Measurements from ENCODE around the gene ATXN7.

ATXN7 gene

DNA sequence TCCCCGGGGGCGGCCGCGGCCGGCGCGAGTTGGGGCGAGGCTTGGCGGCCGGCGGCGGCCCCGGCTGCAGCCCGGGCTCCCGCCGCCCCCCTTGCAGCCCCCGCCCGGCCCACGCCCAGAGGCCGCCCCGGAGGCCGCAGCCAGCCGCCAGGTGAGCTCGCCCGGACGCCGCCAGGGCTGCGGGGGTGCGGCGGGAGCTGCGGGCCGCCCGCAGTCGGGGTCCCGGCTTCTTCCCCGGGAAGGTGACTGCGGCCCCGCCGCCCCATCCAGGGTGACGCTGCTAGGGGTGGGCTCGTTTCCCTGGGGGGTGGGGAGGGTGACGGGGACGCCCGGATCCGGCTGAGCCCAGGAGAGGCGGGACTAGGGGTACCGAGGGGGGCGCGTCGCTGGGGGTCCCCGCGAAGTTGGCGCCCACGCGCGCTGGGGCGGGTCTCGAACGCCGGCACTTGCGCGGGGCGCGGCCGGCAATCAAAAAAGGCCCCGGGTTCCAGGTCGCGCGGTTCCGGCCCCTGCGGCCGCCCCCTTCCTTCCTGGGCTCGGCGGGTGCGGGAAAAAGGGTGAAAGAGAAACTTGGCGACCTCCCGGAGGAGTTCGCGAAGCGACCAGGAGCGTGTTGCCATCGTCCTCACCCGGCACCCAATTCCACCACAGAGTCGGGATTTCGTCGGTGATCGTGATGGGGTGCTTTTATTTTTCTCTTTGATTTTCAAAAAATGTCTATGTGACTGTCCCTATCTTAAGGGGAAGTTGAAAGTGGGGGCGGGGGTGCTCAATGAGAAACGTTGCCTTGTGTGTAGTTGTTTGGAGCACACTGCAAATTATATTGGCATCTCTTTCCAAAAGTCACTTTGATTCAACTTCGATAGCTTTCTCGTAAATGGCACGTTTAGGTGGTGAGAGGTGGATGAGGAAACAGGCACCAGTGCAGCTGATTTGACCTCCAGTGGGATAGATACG lies 619 bp downstream of the ATXN7 start:
- DNase-seq (ENCODE audit: low read depth), result peak; percentile 26

GRCh38 chr3:63864965-63865327 lies 1.3 kb downstream of the ATXN7 start:
- no peak for DNase-seq (ENCODE audit: low read depth)

DNA sequence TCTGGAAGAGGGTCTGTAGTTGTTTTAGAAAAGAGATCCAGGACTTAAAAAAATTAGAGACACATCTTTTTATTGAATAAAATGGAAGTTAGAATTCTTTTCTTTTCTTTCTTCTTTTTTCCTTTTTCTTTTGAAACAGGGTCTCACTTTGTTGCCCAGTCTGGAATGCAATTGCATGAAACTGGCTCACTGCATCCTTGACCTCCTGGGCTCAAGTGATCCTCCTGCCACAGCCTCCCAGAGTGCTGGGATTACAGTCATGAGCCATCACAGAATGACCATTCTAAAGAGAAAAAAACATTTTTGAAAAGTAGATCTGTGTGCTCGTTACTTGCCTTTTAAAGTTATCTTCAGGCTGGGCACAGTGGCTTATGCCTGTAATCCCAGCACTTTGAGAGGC lies 3.6 kb downstream of the ATXN7 start:
- no peak for DNase-seq (ENCODE audit: low read depth)

DNA sequence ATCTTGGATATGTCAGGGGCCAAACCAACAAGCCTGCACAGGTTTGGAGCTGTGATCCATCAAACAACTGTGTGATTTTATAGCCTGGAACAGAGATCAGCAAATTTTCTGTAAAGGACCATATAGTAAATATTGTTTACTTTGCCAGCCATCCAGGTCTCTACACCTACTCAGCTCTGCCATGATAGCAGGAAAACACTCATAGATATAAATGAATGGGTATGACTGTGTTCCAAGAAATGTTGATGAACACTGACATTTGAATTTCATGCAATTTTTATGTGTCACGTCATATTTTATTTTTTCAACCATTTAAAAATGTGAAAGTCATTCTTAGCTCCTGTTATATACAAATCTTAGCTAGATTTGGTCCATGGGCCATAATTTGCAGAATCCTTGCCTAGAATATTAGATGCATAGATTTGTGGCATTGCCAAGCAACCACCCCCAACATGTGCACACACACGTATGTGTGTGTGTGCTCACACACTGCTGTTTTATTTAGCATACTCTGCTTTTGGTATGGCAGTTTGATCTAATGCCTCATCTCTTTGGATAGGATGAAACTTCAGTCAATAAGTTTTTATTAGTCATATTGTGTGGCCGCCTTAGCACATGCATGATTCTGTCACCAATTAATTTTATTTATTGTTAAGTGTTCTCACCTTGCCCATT lies 6.4 kb downstream of the ATXN7 start:
- DNase-seq (ENCODE audit: low read depth), result no peak

GRCh38 chr3:63870615-63871005 lies 6.9 kb downstream of the ATXN7 start:
- DNase-seq (ENCODE audit: low read depth), result no peak

GRCh38 chr3:63872135-63872924 lies 8.7 kb downstream of the ATXN7 start:
- no peak for DNase-seq (ENCODE audit: low read depth)

GRCh38 chr3:63874769-63875168 lies 11.1 kb downstream of the ATXN7 start:
- DNase-seq (ENCODE audit: low read depth), result no peak

DNA sequence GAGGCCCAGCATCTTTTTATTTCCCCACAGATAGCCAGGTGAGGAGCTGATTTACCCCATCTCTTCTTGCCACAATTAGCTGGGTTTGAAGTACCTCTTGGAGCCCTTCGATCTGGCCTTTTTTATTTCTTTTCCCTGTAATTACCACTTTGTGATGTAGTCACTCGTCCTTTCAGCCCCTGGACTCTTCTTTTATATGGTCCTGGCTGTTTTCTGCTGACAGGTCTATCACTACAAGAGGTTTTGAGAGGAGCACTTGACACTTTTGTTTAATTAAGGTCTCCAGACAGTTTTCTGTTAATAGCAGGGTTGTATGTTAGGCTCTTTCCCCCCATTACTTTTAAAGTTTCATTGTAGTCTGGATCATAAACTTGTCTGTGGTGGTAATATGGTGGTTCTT lies 11.8 kb downstream of the ATXN7 start:
- DNase-seq (ENCODE audit: low read depth), result no peak

- DNase-seq (ENCODE audit: low read depth), result no peak
These were observed 12.6 kb downstream of the ATXN7 start for GRCh38 chr3:63876260-63876659.

- DNase-seq (ENCODE audit: low read depth), result no peak
These were observed 14.2 kb downstream of the ATXN7 start for GRCh38 chr3:63877737-63878393.

- DNase-seq (ENCODE audit: low read depth), result no peak
These were observed 14.9 kb downstream of the ATXN7 start for GRCh38 chr3:63878394-63879060.

- DNase-seq (ENCODE audit: low read depth), result no peak
These were observed 17.0 kb downstream of the ATXN7 start for GRCh38 chr3:63880653-63881052.

GRCh38 chr3:63886858-63887257 lies 23.2 kb downstream of the ATXN7 start:
- no peak for DNase-seq (ENCODE audit: low read depth)

DNA sequence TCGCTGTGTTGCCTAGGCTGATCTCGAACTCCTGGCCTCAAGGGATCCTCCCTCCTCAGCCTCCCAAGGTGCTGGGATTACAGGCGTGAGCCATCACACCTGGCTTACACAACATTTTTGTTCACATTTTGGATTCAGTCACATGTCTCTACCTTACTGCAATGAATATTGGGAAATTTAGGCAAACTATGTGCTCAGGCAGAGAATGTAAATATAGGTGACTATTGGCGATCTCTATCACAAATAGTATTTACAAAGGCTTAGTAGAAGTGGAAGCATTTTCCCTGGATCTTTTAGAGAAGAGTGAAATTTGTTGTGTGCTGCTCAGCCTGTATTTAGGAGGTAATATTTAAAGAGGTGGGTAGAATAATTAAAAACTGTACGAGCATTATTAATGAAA lies 27.9 kb downstream of the ATXN7 start:
- no peak for DNase-seq (ENCODE audit: low read depth)

DNA sequence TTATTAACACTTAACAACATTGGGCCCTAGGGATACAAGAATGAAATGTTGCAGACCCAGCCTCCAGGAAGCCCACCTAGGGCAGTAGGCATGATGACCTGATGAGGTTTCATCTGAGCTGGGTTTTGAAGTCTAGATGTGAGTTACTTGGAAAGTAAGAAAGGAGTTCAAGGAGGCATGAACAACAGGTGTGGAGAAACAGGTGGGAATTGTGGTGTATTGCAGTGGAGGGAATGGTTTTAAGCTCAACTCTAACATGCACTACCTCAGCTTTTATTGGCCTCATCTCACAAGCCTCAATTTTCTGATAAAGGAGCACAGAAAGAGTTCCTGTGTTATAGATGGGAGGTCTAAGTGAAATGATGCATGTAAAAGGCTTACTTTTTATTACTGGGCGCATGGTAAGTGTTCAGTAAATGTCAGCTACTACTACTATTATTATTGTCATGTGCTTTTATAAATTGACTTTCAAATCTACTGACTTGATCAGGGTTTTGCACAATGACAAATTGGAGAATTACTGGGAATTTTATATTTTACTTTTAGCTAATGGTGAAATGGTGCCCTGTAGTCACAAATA lies 29.2 kb downstream of the ATXN7 start:
- DNase-seq (ENCODE audit: low read depth), result no peak

DNA sequence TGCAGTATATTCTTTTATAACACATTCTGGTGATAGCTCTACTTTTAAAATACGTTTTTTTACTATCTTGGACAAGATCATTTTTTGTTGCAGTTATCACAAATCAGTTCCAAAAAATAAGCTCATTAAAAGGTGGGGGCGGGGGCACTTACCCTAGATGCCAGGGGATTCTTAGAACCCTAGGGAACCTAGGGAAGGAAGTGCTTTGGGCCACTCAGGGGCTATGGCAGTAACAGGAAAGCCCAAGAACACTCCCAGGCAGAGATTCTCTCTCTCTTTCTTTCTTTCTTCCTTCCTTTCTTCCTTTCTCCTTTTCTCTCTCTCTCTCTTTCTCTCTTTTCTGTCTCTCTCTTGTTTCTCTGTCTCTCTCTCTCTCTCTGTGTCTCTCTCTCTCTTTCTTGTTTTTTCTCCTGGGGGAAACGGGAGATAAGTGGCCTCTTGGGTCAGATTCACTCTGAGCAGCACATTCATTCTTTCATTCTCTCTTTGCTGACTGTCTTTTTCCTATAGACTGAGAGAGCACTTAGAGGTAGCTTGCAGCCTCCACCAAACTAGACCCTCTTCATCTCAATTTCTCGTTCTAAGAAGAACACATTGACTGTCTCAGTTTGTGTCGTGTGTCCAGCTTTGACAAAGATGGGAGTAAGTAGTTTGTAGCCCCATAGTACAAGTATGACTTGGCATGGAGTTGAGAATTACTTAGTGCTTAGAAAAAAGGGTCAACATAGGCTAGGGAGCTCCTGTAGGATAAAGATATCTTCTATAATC lies 31.9 kb downstream of the ATXN7 start:
- DNase-seq (ENCODE audit: low read depth), result no peak

GRCh38 chr3:63896332-63897030 lies 32.8 kb downstream of the ATXN7 start:
- DNase-seq (ENCODE audit: low read depth), result no peak

DNA sequence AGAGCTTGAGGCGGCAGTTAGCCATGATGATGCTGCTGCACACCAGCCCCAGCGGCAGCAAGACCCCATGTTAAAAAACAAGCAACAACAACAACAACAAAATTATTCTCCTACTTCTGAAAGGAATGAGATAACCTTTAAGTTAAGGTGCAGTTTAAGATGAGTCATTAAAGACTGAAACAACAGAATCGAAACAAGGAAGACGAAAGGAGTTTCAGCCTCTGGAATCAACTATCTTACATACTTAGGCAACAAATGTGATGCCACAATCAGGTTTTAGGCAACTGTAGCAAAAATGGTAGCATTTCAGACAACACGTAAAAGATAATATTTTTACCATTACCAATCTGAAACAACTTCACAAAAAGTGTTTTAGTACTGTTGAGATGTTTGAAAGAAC lies 36.3 kb downstream of the ATXN7 start:
- DNase-seq (ENCODE audit: low read depth), result no peak

GRCh38 chr3:63900459-63900858 lies 36.8 kb downstream of the ATXN7 start:
- DNase-seq (ENCODE audit: low read depth), result no peak
